Uterus (tissue), 2 donors: ENCODE results near the gene ST8SIA1.

Experiments
- POLR2A ChIP-seq, 2 donors: fragments of 450-650 bp; IDR thresholded peaks; one replicate each; pipeline ENCODE4 v1.6.1; 2016; ENCODE audit warnings: antibody characterized with exemption in 2 of 2, mild to moderate bottlenecking in 1 of 2, moderate library complexity in 1 of 2
- TF ChIP-seq, protein P1 (sequence below), 4 experiments: fragments of 200-600 bp in 2 of 4; fragments of 450-650 bp in 2 of 4; sonication (generic) in 2 of 4; IDR thresholded peaks; one replicate each; pipeline ENCODE4 v1.5.1; 2016 to 2019; ENCODE audit warnings: antibody characterized with exemption in 4 of 4, mild to moderate bottlenecking in 2 of 4, moderate library complexity in 1 of 4

DNA sequence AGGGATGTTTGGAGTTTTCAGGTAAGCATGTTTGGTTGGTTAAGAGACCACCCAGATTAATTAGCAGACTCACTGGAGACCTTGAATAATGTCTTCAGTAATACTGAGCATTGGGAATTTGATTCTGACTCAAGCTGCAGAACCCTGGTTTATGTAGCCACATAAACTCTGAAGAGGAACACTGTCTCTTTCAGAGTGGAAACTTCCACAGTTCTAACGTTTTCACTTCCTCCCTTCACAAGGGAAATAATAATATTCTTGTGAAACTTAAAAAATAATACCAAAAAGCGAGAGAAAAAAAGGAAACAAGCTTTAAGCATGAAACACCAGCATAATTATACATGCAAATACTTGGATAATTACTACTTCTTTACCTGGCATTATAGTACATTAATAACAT lies 40.0 kb upstream of the ST8SIA1 start:
- TF ChIP-seq, protein P1, sequence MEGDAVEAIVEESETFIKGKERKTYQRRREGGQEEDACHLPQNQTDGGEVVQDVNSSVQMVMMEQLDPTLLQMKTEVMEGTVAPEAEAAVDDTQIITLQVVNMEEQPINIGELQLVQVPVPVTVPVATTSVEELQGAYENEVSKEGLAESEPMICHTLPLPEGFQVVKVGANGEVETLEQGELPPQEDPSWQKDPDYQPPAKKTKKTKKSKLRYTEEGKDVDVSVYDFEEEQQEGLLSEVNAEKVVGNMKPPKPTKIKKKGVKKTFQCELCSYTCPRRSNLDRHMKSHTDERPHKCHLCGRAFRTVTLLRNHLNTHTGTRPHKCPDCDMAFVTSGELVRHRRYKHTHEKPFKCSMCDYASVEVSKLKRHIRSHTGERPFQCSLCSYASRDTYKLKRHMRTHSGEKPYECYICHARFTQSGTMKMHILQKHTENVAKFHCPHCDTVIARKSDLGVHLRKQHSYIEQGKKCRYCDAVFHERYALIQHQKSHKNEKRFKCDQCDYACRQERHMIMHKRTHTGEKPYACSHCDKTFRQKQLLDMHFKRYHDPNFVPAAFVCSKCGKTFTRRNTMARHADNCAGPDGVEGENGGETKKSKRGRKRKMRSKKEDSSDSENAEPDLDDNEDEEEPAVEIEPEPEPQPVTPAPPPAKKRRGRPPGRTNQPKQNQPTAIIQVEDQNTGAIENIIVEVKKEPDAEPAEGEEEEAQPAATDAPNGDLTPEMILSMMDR (IDR thresholded peaks at IDR 0.05), result no peak
- no peak for TF ChIP-seq POLR2A (IDR thresholded peaks at IDR 0.05)
